Gastroesophageal sphincter (tissue), 4 donors: ENCODE results near the gene REEP1. TPM values are rescaled to one million over a fixed set of nuclear protein-coding genes. Genes with fewer than 3 reads are reported as not detected.

Source experiments
- ATAC-seq: fragments of 150-250 bp; one replicate; pipeline ENCODE4 v1.9.1; 2016; ENCODE audit warnings: mild to moderate bottlenecking, moderate library complexity
- H3K27ac ChIP-seq, 4 donors: fragments of 200-600 bp; sonication (generic) in 3 of 4; 1 replicate in 3 of 4; 2 replicates in 1 of 4; pipeline ENCODE4 v1.5.1; 2016 to 2019
- H3K27me3 ChIP-seq: fragments of 200-600 bp; sonication (generic); one replicate; pipeline ENCODE4 v1.5.1; 2019
- H3K36me3 ChIP-seq, 2 donors: fragments of 200-600 bp; sonication (generic); one replicate each; pipeline ENCODE4 v1.5.1; 2019; ENCODE audit warnings: control low read depth in 1 of 2
- H3K4me1 ChIP-seq, 3 donors: fragments of 200-600 bp; sonication (generic); 1 replicate in 2 of 3; 2 replicates in 1 of 3; pipeline ENCODE4 v1.5.1; 2016 to 2019; ENCODE audit warnings: control low read depth in 2 of 3
- H3K4me3 ChIP-seq, 2 donors: fragments of 200-600 bp; sonication (generic); one replicate each; pipeline ENCODE4 v1.5.1; 2019; ENCODE audit warnings: mild to moderate bottlenecking in 1 of 2, moderate library complexity in 1 of 2
- H3K9me3 ChIP-seq, 3 donors: fragments of 200-600 bp; sonication (generic); one replicate each; pipeline ENCODE4 v1.5.1; 2017 to 2019; ENCODE audit warnings: control low read depth in 2 of 3
- EP300 ChIP-seq: sonication (generic); formaldehyde crosslinking; IDR thresholded peaks from one replicate; pipeline ENCODE4 v1.6.1; 2017; ENCODE audit warnings: antibody characterized with exemption, mild to moderate bottlenecking
- POLR2A ChIP-seq, 2 donors: fragments of 450-650 bp; IDR thresholded peaks; one replicate each; pipeline ENCODE4 v1.6.1; 2017; ENCODE audit warnings: antibody characterized with exemption in 2 of 2, mild to moderate bottlenecking in 2 of 2, moderate library complexity in 1 of 2
- POLR2AphosphoS5 ChIP-seq: sonication (generic); formaldehyde crosslinking; IDR thresholded peaks from one replicate; pipeline ENCODE4 v1.6.1; 2017; ENCODE audit warnings: antibody characterized with exemption
- WGBS, 2 donors: methylation state at CpG; one replicate each; pipeline ENCODE4 v1.1.5; 2018; ENCODE audit warnings: low coverage in 1 of 2; 5-methylcytosine and 5-hydroxymethylcytosine counted together
- total RNA-seq, 4 donors: library from RNA; depleted of rRNA; stranded (reverse); fragments of >200 nt; gene quantifications; one replicate each; pipeline ENCODE4 v1.1.0, GENCODE V29; 2016
- TF ChIP-seq, protein P1 (sequence below), 4 experiments: fragments of 200-600 bp in 2 of 4; fragments of 450-650 bp in 2 of 4; sonication (generic) in 1 of 4; IDR thresholded peaks; one replicate each; pipeline ENCODE4 v1.5.1; 2017 to 2019; ENCODE audit warnings: antibody characterized with exemption in 4 of 4, mild to moderate bottlenecking in 2 of 4, moderate library complexity in 2 of 4

Gene REEP1
- total RNA-seq, 4 donors from 2014 or later: 22.9 to 107 (median 70.7) TPM

DNA sequence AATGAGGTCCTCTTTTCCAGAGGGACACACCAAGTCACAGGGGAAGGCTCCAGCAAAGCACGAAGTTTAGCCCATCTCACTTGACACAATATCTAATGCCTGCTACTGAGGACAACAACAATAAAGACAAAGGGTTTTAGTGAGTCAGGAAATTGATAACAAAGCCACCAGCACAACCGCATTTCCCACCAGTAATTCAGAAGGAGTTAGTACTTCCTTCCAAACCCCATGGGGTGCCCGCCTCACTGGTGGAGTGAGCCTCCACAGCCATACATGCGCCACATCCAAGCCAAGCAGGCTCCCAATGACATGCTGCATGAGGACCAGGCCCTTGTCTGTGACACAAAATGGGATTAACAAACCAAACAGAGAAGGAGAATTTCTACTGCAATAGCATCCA, 98.1 kb downstream of the REEP1 start:
- H3K4me1 ChIP-seq: peaks cover 0 to 66% (median 2%) of the 10 kb centered on the region in 3 donors
- TF ChIP-seq, protein P1, sequence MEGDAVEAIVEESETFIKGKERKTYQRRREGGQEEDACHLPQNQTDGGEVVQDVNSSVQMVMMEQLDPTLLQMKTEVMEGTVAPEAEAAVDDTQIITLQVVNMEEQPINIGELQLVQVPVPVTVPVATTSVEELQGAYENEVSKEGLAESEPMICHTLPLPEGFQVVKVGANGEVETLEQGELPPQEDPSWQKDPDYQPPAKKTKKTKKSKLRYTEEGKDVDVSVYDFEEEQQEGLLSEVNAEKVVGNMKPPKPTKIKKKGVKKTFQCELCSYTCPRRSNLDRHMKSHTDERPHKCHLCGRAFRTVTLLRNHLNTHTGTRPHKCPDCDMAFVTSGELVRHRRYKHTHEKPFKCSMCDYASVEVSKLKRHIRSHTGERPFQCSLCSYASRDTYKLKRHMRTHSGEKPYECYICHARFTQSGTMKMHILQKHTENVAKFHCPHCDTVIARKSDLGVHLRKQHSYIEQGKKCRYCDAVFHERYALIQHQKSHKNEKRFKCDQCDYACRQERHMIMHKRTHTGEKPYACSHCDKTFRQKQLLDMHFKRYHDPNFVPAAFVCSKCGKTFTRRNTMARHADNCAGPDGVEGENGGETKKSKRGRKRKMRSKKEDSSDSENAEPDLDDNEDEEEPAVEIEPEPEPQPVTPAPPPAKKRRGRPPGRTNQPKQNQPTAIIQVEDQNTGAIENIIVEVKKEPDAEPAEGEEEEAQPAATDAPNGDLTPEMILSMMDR (IDR thresholded peaks at IDR 0.05): no peak
- TF ChIP-seq EP300 (no peak), POLR2AphosphoS5 (no peak), POLR2A (IDR thresholded peaks at IDR 0.05) (no peak)
- ATAC-seq: no peak
- no peaks in the 10 kb centered on the region for H3K36me3 ChIP-seq
- peak overlapping the region in 2 of 4 donors; percentile 76 to 87 for H3K27ac ChIP-seq
- no peak overlapping the region for H3K4me3 ChIP-seq
- 86 to 90% methylated on average over 2 to 3 of the region's 4 CpGs for WGBS, 2 donors
- H3K9me3 ChIP-seq: no peaks in the 10 kb centered on the region
- no peaks in the 10 kb centered on the region for H3K27me3 ChIP-seq

DNA sequence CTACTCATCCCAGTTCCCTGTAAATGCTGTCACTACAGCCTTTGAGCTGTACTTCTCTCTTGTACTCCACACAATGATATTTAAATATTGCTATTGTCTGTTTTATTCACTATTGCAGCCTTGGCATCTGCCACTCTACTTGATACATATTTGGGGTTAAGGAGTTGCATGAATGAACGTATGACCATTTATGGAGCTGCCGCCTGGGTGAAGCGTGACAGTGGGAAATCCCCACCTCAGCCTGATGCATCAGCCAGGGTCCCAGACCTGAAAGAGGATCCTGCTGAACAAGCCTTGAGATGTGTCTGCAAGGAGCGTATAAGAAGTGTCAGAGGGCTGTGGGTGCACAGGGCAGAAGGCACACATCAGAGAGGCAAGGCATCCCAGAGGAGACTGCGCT, 99.1 kb downstream of the REEP1 start:
- no peak for ATAC-seq
- Histone ChIP-seq H3K27ac (peak overlapping the region in 2 of 4 donors; percentile 32 to 34), H3K4me1 (peaks cover 0 to 66% (median 7%) of the 10 kb centered on the region in 3 donors), H3K4me3 (no peak overlapping the region), H3K9me3 (no peaks in the 10 kb centered on the region), H3K36me3 (no peaks in the 10 kb centered on the region), H3K27me3 (no peaks in the 10 kb centered on the region)
- 87 to 93% methylated on average over 4 to 5 of the region's 5 CpGs for WGBS, 2 donors
- TF ChIP-seq EP300: no peak
- no peak for TF ChIP-seq POLR2AphosphoS5
- TF ChIP-seq POLR2A (IDR thresholded peaks at IDR 0.05): no peak
- TF ChIP-seq, protein P1 (IDR thresholded peaks at IDR 0.05): no peak

DNA sequence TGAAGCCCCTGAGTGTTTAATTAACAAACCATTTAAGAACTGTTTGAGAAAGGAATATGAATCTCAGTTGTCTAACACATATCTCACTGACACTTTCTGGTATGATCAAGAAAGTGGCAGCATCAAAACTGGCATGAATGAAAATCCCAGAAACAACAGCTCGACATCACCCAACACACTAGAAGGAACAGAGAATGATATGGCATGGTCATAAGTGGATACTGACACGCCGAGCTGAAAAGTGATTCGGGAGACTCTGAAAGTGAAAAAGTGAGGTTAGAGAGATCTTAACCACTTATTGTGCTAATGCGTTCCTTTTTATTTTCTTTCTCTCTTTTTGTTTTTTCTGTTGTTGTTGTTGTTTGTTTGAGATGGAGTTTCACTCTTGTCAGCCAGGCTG, 100.3 kb downstream of the REEP1 start:
- no peak for ATAC-seq
- Histone ChIP-seq H3K4me3 (no peak overlapping the region), H3K4me1 (peaks cover 0 to 57% (median 7%) of the 10 kb centered on the region in 3 donors), H3K27ac (peak overlapping the region in 1 of 4 donors; percentile 14), H3K27me3 (no peaks in the 10 kb centered on the region), H3K36me3 (peaks cover 0 to 5% of the 10 kb centered on the region in 2 donors), H3K9me3 (no peaks in the 10 kb centered on the region)
- 72 to 75% methylated on average over 4 to 5 of the region's 5 CpGs for WGBS, 2 donors
- TF ChIP-seq, protein P1 (IDR thresholded peaks at IDR 0.05): no peak
- TF ChIP-seq POLR2A (IDR thresholded peaks at IDR 0.05) (no peak), POLR2AphosphoS5 (no peak), EP300 (no peak)

DNA sequence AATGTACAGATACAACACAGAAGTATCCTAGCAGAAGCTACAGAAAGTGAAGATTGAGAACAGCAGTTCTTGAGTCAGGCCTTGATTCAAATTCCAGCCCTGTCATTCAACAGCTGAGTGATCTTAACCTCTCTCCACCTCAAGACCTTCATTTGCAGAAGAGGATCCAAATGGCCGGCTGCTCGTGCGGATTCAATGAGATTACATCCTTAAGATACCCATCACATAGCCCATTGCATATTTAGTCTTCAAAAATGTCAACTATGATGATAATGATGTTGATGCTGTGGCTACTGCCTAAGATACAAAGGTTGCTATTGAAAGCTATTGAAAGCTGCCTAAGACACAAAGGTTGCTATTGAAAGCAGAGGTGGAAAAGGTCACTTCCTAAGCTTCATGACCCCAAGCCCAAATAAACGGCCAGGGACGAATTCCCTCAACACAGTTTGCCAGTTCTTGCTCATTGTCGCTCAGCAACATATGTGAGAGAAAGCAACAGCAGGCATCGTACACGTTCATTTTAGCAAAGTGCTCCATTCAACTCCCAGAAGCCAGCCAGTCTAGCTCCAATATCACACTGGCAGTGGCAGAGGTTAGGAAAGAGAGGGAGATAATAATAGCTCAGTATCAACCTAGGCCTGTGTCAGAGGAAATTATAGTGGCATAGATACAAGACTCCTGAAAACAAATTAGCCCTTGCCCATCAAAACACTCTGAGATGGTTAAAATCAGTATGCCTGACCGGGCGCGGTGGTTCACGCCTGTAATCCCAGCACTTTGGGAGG, 102.0 kb downstream of the REEP1 start:
- Histone ChIP-seq H3K4me1 (peaks cover 0 to 39% (median 7%) of the 10 kb centered on the region in 3 donors), H3K36me3 (peaks cover 0 to 8% of the 10 kb centered on the region in 2 donors), H3K27ac (peak overlapping the region; percentile 34 to 98 (median 78)), H3K9me3 (no peaks in the 10 kb centered on the region), H3K4me3 (no peak overlapping the region), H3K27me3 (no peaks in the 10 kb centered on the region)
- no peak for ATAC-seq
- TF ChIP-seq POLR2AphosphoS5 (no peak), EP300 (no peak), POLR2A (IDR thresholded peaks at IDR 0.05) (no peak)
- TF ChIP-seq, protein P1 (IDR thresholded peaks at IDR 0.05): no peak
- WGBS, 2 donors: 60 to 64% methylated on average over 9 to 12 of the region's 12 CpGs
